Suprapubic skin (tissue), 3 donors: ENCODE results near the gene CTDSP2.

Experiments
- CTCF ChIP-seq, 2 donors: fragments of 200-600 bp in 1 of 2; fragments of 450-650 bp in 1 of 2; sonication (generic) in 1 of 2; IDR thresholded peaks; one replicate each; pipeline ENCODE4 v1.5.1; 2016 to 2019; ENCODE audit warnings: antibody characterized with exemption in 2 of 2, mild to moderate bottlenecking in 1 of 2, moderate library complexity in 1 of 2
- EP300 ChIP-seq: sonication (generic); formaldehyde crosslinking; IDR thresholded peaks from one replicate; pipeline ENCODE4 v1.6.1; 2017; ENCODE audit warnings: antibody characterized with exemption
- POLR2A ChIP-seq, 2 donors: fragments of 450-650 bp; IDR thresholded peaks; one replicate each; pipeline ENCODE4 v1.6.1; 2017; ENCODE audit warnings: antibody characterized with exemption in 2 of 2, mild to moderate bottlenecking in 2 of 2, moderate library complexity in 2 of 2

GRCh38 chr12:57877876-57878275, 31.3 kb upstream of the CTDSP2 start:
- TF ChIP-seq CTCF (IDR thresholded peaks at IDR 0.05) (no peak), POLR2A (IDR thresholded peaks at IDR 0.05) (no peak), EP300 (no peak)
